GM12878 (cell line): Measurements from ENCODE around the gene TP63. TPM values are rescaled to one million over a fixed set of nuclear protein-coding genes. Genes with fewer than 3 reads are reported as not detected.

ENCODE experiments used
- ATAC-seq: fragments of 200-7000 bp; cut with Tn5 transposase; 3 replicates; pipeline ENCODE4 v1.9.1; 2020; ENCODE audit warnings: mild to moderate bottlenecking, moderate library complexity
- BruUV-seq: library from RNA; stranded (reverse); fragments of 400-500 nt; replicated peaks from 2 replicates; lab custom pipeline; 2021; lab: Mats Ljungman, UMichigan
- CTCF ChIA-PET: fragments of 300-600 bp; sonication (Branson Sonifier 250); formaldehyde crosslinking; extraction: SDS; loops from one replicate; lab custom pipeline; 2021; ENCODE audit warnings: inconsistent platforms; lab: Yijun Ruan, JAX
- POLR2A ChIA-PET: fragments of 350-600 bp; formaldehyde crosslinking; extraction: SDS; loops from one replicate; lab custom pipeline; 2021; ENCODE audit warnings: inconsistent platforms; lab: Charles Lee
- RAD21 ChIA-PET: fragments of 300-600 bp; sonication (Branson Sonifier 250); formaldehyde crosslinking; loops from one replicate; lab custom pipeline; 2023; ENCODE audit warnings: antibody characterized with exemption; ENCODE audit not compliant: unreplicated experiment; lab: Charles Lee
- SMC1A ChIA-PET: fragments of 300-600 bp; sonication (Branson Sonifier 250); formaldehyde crosslinking; loops from one replicate; lab custom pipeline; 2023; ENCODE audit not compliant: unreplicated experiment, uncharacterized antibody; lab: Charles Lee
- DNase-seq: peaks from one replicate; pipeline ENCODE4 v3.0.0-alpha.2; 2011; ENCODE audit warnings: low read depth, low spot score
- FAIRE-seq: peaks from 3 replicates; lab custom pipeline; 2011; peaks lifted over from hg19 to GRCh38; lab: Jason Lieb, UNC
- H2AFZ ChIP-seq: 2 replicates; pipeline ENCODE4 v1.6.0; 2011; ENCODE audit warnings: low read depth, low read length, control low read depth; ENCODE audit not compliant: control insufficient read depth
- H3K27ac ChIP-seq: 2 replicates; pipeline ENCODE4 v1.5.1; 2011; ENCODE audit warnings: control low read depth; ENCODE audit not compliant: control insufficient read depth, insufficient read depth
- H3K27me3 ChIP-seq, 2 experiments: replicated peaks in 1 of 2; 2 replicates each; pipeline versions ENCODE4 v1.6.0 to v1.6.1; 2011; ENCODE audit warnings: low read length in 1 of 2; ENCODE audit not compliant: control insufficient read depth in 2 of 2, insufficient read depth in 2 of 2
- H3K36me3 ChIP-seq, 2 experiments: 2 replicates each; pipeline ENCODE4 v1.5.1; 2011; ENCODE audit warnings: low read length in 1 of 2; ENCODE audit not compliant: control insufficient read depth in 2 of 2, insufficient read depth in 2 of 2
- H3K4me1 ChIP-seq: 2 replicates; pipeline ENCODE4 v1.6.1; 2011; ENCODE audit warnings: mild to moderate bottlenecking, low read length, moderate library complexity, mixed read lengths; ENCODE audit not compliant: control insufficient read depth, insufficient read depth
- H3K4me2 ChIP-seq: 2 replicates; pipeline ENCODE4 v1.6.0; 2011; ENCODE audit warnings: control low read depth; ENCODE audit not compliant: control insufficient read depth, insufficient read depth
- H3K4me3 ChIP-seq: fragments of 200-600 bp; sonication (generic); 2 replicates; pipeline ENCODE4 v1.5.1; 2016
- H3K79me2 ChIP-seq: 2 replicates; pipeline ENCODE4 v1.6.0; 2011; ENCODE audit warnings: low read length; ENCODE audit not compliant: control insufficient read depth, insufficient read depth
- H3K9ac ChIP-seq: 2 replicates; pipeline ENCODE4 v1.8.0; 2011; ENCODE audit warnings: low read length, control low read depth, mixed read lengths; ENCODE audit not compliant: control insufficient read depth, insufficient read depth
- H3K9me3 ChIP-seq: replicated peaks from 3 replicates; pipeline ENCODE4 v1.5.1; 2011; ENCODE audit warnings: mild to moderate bottlenecking, low read length; ENCODE audit not compliant: control insufficient read depth, insufficient read depth
- H4K20me1 ChIP-seq: 2 replicates; pipeline ENCODE4 v1.6.0; 2011; ENCODE audit not compliant: control insufficient read depth, insufficient read depth
- ATF7 ChIP-seq: fragments of 450-650 bp; IDR thresholded peaks from 2 replicates; pipeline ENCODE4 v1.6.1; 2016; ENCODE audit warnings: low read depth, mild to moderate bottlenecking
- MLLT1 ChIP-seq: fragments of 450-650 bp; IDR thresholded peaks from 2 replicates; pipeline ENCODE4 v1.6.1; 2016; ENCODE audit warnings: mild to moderate bottlenecking
- TCF12 ChIP-seq: IDR thresholded peaks from 2 replicates; pipeline ENCODE4 v1.6.1; 2011; ENCODE audit warnings: low read depth, mild to moderate bottlenecking, low read length
- ZNF207 ChIP-seq: fragments of 450-650 bp; IDR thresholded peaks from 2 replicates; pipeline ENCODE4 v1.6.1; 2014; ENCODE audit warnings: antibody characterized with exemption, mild to moderate bottlenecking, borderline replicate concordance
- ZNF384 ChIP-seq: IDR thresholded peaks from 2 replicates; pipeline ENCODE4 v1.6.1; 2012; ENCODE audit warnings: low read depth, mild to moderate bottlenecking, low read length, improper control_type of control experiment, borderline replicate concordance
- WGBS: methylation state at CpG from one replicate; pipeline ENCODE4 v1.1.6; 2016; ENCODE audit warnings: low lambda C conversion rate; ENCODE audit not compliant: insufficient replicate concordance, insufficient coverage; ENCODE audit errors: missing lambda C conversion rate; 5-methylcytosine and 5-hydroxymethylcytosine counted together
- in situ Hi-C: fragments of 300-500 bp; cut with MboI; formaldehyde crosslinking; loops from 9 replicates; pipeline ENCODE4 v1.14.3; 2018; ENCODE audit warnings: mixed read lengths
- intact Hi-C: fragments of 100-400 bp; cut with micrococcal nuclease; formaldehyde crosslinking; loops from one replicate; pipeline ENCODE4 v1.14.2; 2022; ENCODE audit not compliant: unreplicated experiment
- polyA plus RNA-seq, 11 experiments: library from polyadenylated mRNA; depleted of rRNA in 4 of 11; unstranded in 6 of 11; stranded (reverse) in 5 of 11; fragments of >200 nt; fragmentation: Nextera tagmentation in 4 of 11; fragmentation: Illumina TruSeq in 1 of 11; extraction: Ambion mirVana in 4 of 11; extraction: Trizol in 1 of 11; gene quantifications; 1 replicate in 1 of 11; 2 replicates in 10 of 11; pipeline versions ENCODE4 v1.2.1 to v1.2.3, GENCODE V29; 2011 to 2016; ENCODE audit warnings: inconsistent platforms in 2 of 11, missing spikeins in 2 of 11, low read depth in 1 of 11
- total RNA-seq, 4 experiments: library from RNA; depleted of rRNA in 3 of 4; stranded (reverse); fragments of >200 nt in 3 of 4; fragmentation: Illumina TruSeq in 1 of 4; extraction: Trizol in 1 of 4; gene quantifications; 2 replicates each; pipeline versions ENCODE4 v1.2.1 to v1.2.3, GENCODE V29; 2013 to 2021
- TF ChIP-seq, protein P1 (sequence below): IDR thresholded peaks from 2 replicates; pipeline ENCODE4 v1.6.1; 2012; ENCODE audit warnings: mild to moderate bottlenecking, low read depth, low read length

Gene TP63
- total and polyA plus RNA-seq, 10 of the 15 experiments (the other 5 are each of a cell fraction or from before 2014, with no cell fraction given), result 1.4 to 10.8 (median 6.2) TPM

- TF ChIP-seq, protein P1, sequence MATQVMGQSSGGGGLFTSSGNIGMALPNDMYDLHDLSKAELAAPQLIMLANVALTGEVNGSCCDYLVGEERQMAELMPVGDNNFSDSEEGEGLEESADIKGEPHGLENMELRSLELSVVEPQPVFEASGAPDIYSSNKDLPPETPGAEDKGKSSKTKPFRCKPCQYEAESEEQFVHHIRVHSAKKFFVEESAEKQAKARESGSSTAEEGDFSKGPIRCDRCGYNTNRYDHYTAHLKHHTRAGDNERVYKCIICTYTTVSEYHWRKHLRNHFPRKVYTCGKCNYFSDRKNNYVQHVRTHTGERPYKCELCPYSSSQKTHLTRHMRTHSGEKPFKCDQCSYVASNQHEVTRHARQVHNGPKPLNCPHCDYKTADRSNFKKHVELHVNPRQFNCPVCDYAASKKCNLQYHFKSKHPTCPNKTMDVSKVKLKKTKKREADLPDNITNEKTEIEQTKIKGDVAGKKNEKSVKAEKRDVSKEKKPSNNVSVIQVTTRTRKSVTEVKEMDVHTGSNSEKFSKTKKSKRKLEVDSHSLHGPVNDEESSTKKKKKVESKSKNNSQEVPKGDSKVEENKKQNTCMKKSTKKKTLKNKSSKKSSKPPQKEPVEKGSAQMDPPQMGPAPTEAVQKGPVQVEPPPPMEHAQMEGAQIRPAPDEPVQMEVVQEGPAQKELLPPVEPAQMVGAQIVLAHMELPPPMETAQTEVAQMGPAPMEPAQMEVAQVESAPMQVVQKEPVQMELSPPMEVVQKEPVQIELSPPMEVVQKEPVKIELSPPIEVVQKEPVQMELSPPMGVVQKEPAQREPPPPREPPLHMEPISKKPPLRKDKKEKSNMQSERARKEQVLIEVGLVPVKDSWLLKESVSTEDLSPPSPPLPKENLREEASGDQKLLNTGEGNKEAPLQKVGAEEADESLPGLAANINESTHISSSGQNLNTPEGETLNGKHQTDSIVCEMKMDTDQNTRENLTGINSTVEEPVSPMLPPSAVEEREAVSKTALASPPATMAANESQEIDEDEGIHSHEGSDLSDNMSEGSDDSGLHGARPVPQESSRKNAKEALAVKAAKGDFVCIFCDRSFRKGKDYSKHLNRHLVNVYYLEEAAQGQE, result no peak
- TF ChIP-seq TCF12, result no peak
- no peak for TF ChIP-seq ZNF207
Observed at GRCh38 chr3:189800436-189800835, 169.2 kb downstream of the TP63 start (continued).

- no peak for DNase-seq
- no peak overlapping the region for H3K9ac ChIP-seq
- H3K36me3 ChIP-seq, result no peaks in the 10 kb centered on the region
- ChIA-PET SMC1A (interaction anchor here (1.1 to 2.4 kb wide), 3 partner anchors 14 to 24 kb away, joined by 4 to 5 read pairs (median 4); no protein-coding TSS in a partner anchor), POLR2A (no interaction called here), RAD21 (no interaction called here), CTCF (interaction anchor here (1.3 kb wide), 2 partner anchors 26 to 530 kb away, joined by 3 read pairs; no protein-coding TSS in a partner anchor)
- intact Hi-C loops, result no loop called here
- H4K20me1 ChIP-seq, result no peaks in the 10 kb centered on the region
- no peak overlapping the region for H3K4me3 ChIP-seq
- WGBS, result 98% methylated on average over 2 of the region's 2 CpGs
- H2AFZ ChIP-seq, result no peak overlapping the region
- no peaks in the 10 kb centered on the region for H3K9me3 ChIP-seq
- 0 out of 2 replicates have a peak, but pooled peaks cover 4% of the 10 kb centered on the region for H3K4me1 ChIP-seq
- no peaks in the 10 kb centered on the region for H3K79me2 ChIP-seq
- H3K4me2 ChIP-seq, result no peak overlapping the region
- no peak for ATAC-seq
- in situ Hi-C loops, result no loop called here
- FAIRE-seq, result no peak
- TF ChIP-seq MLLT1 (no peak), ATF7 (peak; percentile 51; the same call in 1 of the 2 replicates), ZNF384 (no peak)
- no peak overlapping the region for H3K27ac ChIP-seq
- no peaks in the 10 kb centered on the region for H3K27me3 ChIP-seq
- no TSS peak for BruUV-seq
Observed at GRCh38 chr3:189803254-189803653, 172.1 kb downstream of the TP63 start.
